GM19452 (cell line): ENCODE results near the gene PCGF2.

Experiments used
- ATAC-seq: cut with Tn5 transposase; IDR thresholded peaks from one replicate; pipeline ENCODE4 v1.9.1; 2021; ENCODE audit not compliant: unreplicated experiment

PCGF2 gene

GRCh38 chr17:38719943-38720641 is 28.0 kb downstream of the PCGF2 start:
- ATAC-seq, result no peak

GRCh38 chr17:38719289-38719942 is 28.7 kb downstream of the PCGF2 start:
- no peak for ATAC-seq

- no peak for ATAC-seq
Measured at GRCh38 chr17:38717139-38717745, 30.9 kb downstream of the PCGF2 start.

- no peak for ATAC-seq
Measured at GRCh38 chr17:38716368-38717005, 31.6 kb downstream of the PCGF2 start.

- ATAC-seq, result no peak
Measured at GRCh38 chr17:38715216-38715943, 32.8 kb downstream of the PCGF2 start.

GRCh38 chr17:38713456-38714075 is 34.6 kb downstream of the PCGF2 start:
- no peak for ATAC-seq

GRCh38 chr17:38712593-38712992 is 35.5 kb downstream of the PCGF2 start:
- no peak for ATAC-seq

- no peak for ATAC-seq
Measured at GRCh38 chr17:38711792-38712571, 36.2 kb downstream of the PCGF2 start.

- ATAC-seq, result no peak
Measured at GRCh38 chr17:38710985-38711384, 37.2 kb downstream of the PCGF2 start.

GRCh38 chr17:38710604-38710962 is 37.6 kb downstream of the PCGF2 start:
- ATAC-seq, result no peak

GRCh38 chr17:38709864-38710603 is 38.1 kb downstream of the PCGF2 start:
- ATAC-seq, result no peak

- no peak for ATAC-seq
Measured at GRCh38 chr17:38709104-38709820, 38.9 kb downstream of the PCGF2 start.

GRCh38 chr17:38707678-38708351 is 40.3 kb downstream of the PCGF2 start:
- no peak for ATAC-seq

- ATAC-seq, result no peak
Measured at GRCh38 chr17:38706505-38707216, 41.5 kb downstream of the PCGF2 start.

GRCh38 chr17:38705803-38706504 is 42.2 kb downstream of the PCGF2 start:
- no peak for ATAC-seq

- ATAC-seq, result no peak
Measured at GRCh38 chr17:38705523-38705802, 42.7 kb downstream of the PCGF2 start.
